ENCODE data around the gene ATG2A.

Gene ATG2A

GRCh38 chr11:64887757-64888405 is 29.1 kb downstream of the ATG2A start:
- Histone ChIP-seq H3K14ac (ENCODE audit: low read length) (peak overlapping the region; percentile 69), H3K4me2 (ENCODE audit: low read length) (peak overlapping the region; percentile 54), H3K4me3 (ENCODE audit: low read depth, low read length) (no peak overlapping the region), H3K4me1 (ENCODE audit: control insufficient read depth in 1 of 2, insufficient read depth in 2 of 2, low read length in 2 of 2) (peaks cover 7 to 9% of the 10 kb centered on the region in 2 experiments), H3K79me2 (ENCODE audit: control insufficient read depth, insufficient read depth, low read length, poor library complexity) (no peaks in the 10 kb centered on the region), H3K9me3 (ENCODE audit: insufficient read depth, low read depth, low read length) (no peaks in the 10 kb centered on the region), H3K23ac (ENCODE audit: low read length) (no peak overlapping the region), H4K12ac (ENCODE audit: low read depth, low read length) (peak overlapping the region; percentile 76), H3K18ac (ENCODE audit: low read length) (peak overlapping the region; percentile 45), H3K79me1 (ENCODE audit: low read length) (peaks cover 6% of the 10 kb centered on the region), H2BK5ac (ENCODE audit: low read depth, low read length, poor library complexity) (peak overlapping the region; percentile 24), H2BK120ac (ENCODE audit: insufficient read depth, low read length, poor library complexity) (peak overlapping the region; percentile 77), H3K27me3 (ENCODE audit: insufficient read depth, low read length) (no peaks in the 10 kb centered on the region), H2AK5ac (ENCODE audit: low read length) (no peak overlapping the region), H4K91ac (ENCODE audit: low read depth, low read length) (peak overlapping the region; percentile 60), H3K4ac (ENCODE audit: low read depth, low read length) (peak overlapping the region; percentile 22), H3K36me3 (ENCODE audit: control insufficient read depth in 1 of 2, insufficient read depth in 2 of 2, low read length in 2 of 2) (no peaks in the 10 kb centered on the region), H3K9ac (ENCODE audit: low read length) (no peak overlapping the region), H4K8ac (ENCODE audit: low read depth, low read length) (peak overlapping the region; percentile 90), H3K27ac (ENCODE audit: low read depth, low read length) (no peak overlapping the region), H2BK12ac (ENCODE audit: low read length) (peak overlapping the region; percentile 29), H2AFZ (ENCODE audit: insufficient read depth, low read length, poor library complexity) (peak overlapping the region; percentile 94)
- no CpG with 5 or more reads among the region's 34 CpGs for WGBS (ENCODE audit: extremely low coverage, insufficient coverage, insufficient read length)
- DNase-seq = peak; percentile 59 to 81

- Histone ChIP-seq H3K4me3 (ENCODE audit: low read depth, low read length) (no peak overlapping the region), H3K18ac (ENCODE audit: low read length) (no peak overlapping the region), H3K4me1 (ENCODE audit: control insufficient read depth in 1 of 2, insufficient read depth in 2 of 2, low read length in 2 of 2) (peaks cover 7 to 9% of the 10 kb centered on the region in 2 experiments), H3K9ac (ENCODE audit: low read length) (no peak overlapping the region), H3K4ac (ENCODE audit: low read depth, low read length) (no peak overlapping the region), H3K27me3 (ENCODE audit: insufficient read depth, low read length) (no peaks in the 10 kb centered on the region), H3K79me1 (ENCODE audit: low read length) (peaks cover 6% of the 10 kb centered on the region), H3K9me3 (ENCODE audit: insufficient read depth, low read depth, low read length) (no peaks in the 10 kb centered on the region), H2BK5ac (ENCODE audit: low read depth, low read length, poor library complexity) (no peak overlapping the region), H3K79me2 (ENCODE audit: control insufficient read depth, insufficient read depth, low read length, poor library complexity) (no peaks in the 10 kb centered on the region), H4K8ac (ENCODE audit: low read depth, low read length) (peak overlapping the region; percentile 90), H2AFZ (ENCODE audit: insufficient read depth, low read length, poor library complexity) (peak overlapping the region; percentile 88), H3K23ac (ENCODE audit: low read length) (no peak overlapping the region), H4K91ac (ENCODE audit: low read depth, low read length) (peak overlapping the region; percentile 60), H3K14ac (ENCODE audit: low read length) (no peak overlapping the region), H4K12ac (ENCODE audit: low read depth, low read length) (no peak overlapping the region), H3K4me2 (ENCODE audit: low read length) (peak overlapping the region; percentile 54), H3K36me3 (ENCODE audit: control insufficient read depth in 1 of 2, insufficient read depth in 2 of 2, low read length in 2 of 2) (no peaks in the 10 kb centered on the region), H2BK12ac (ENCODE audit: low read length) (no peak overlapping the region), H3K27ac (ENCODE audit: low read depth, low read length) (no peak overlapping the region), H2BK120ac (ENCODE audit: insufficient read depth, low read length, poor library complexity) (peak overlapping the region; percentile 77), H2AK5ac (ENCODE audit: low read length) (no peak overlapping the region)
- no CpG with 5 or more reads among the region's 8 CpGs for WGBS (ENCODE audit: extremely low coverage, insufficient coverage, insufficient read length)
- no peak for DNase-seq
Observed at GRCh38 chr11:64887234-64887756, 29.7 kb downstream of the ATG2A start.

GRCh38 chr11:64885367-64886286 is 31.4 kb downstream of the ATG2A start:
- Histone ChIP-seq H3K27ac (ENCODE audit: low read depth, low read length) (no peak overlapping the region), H3K14ac (ENCODE audit: low read length) (no peak overlapping the region), H3K18ac (ENCODE audit: low read length) (no peak overlapping the region), H2AFZ (ENCODE audit: insufficient read depth, low read length, poor library complexity) (no peak overlapping the region), H3K4me3 (ENCODE audit: low read depth, low read length) (no peak overlapping the region), H3K9me3 (ENCODE audit: insufficient read depth, low read depth, low read length) (no peaks in the 10 kb centered on the region), H3K36me3 (ENCODE audit: control insufficient read depth in 1 of 2, insufficient read depth in 2 of 2, low read length in 2 of 2) (no peaks in the 10 kb centered on the region), H4K12ac (ENCODE audit: low read depth, low read length) (no peak overlapping the region), H3K23ac (ENCODE audit: low read length) (no peak overlapping the region), H2BK5ac (ENCODE audit: low read depth, low read length, poor library complexity) (no peak overlapping the region), H4K91ac (ENCODE audit: low read depth, low read length) (no peak overlapping the region), H3K4ac (ENCODE audit: low read depth, low read length) (no peak overlapping the region), H3K9ac (ENCODE audit: low read length) (no peak overlapping the region), H4K8ac (ENCODE audit: low read depth, low read length) (no peak overlapping the region), H2BK120ac (ENCODE audit: insufficient read depth, low read length, poor library complexity) (no peak overlapping the region), H3K27me3 (ENCODE audit: insufficient read depth, low read length) (no peaks in the 10 kb centered on the region), H2BK12ac (ENCODE audit: low read length) (no peak overlapping the region), H3K4me2 (ENCODE audit: low read length) (no peak overlapping the region), H3K79me2 (ENCODE audit: control insufficient read depth, insufficient read depth, low read length, poor library complexity) (no peaks in the 10 kb centered on the region), H3K4me1 (ENCODE audit: control insufficient read depth in 1 of 2, insufficient read depth in 2 of 2, low read length in 2 of 2) (peaks cover 7 to 9% of the 10 kb centered on the region in 2 experiments), H3K79me1 (ENCODE audit: low read length) (peaks cover 6% of the 10 kb centered on the region), H2AK5ac (ENCODE audit: low read length) (no peak overlapping the region)
- peak; percentile 66 to 95 for DNase-seq
- WGBS (ENCODE audit: extremely low coverage, insufficient coverage, insufficient read length) = no CpG with 5 or more reads among the region's 15 CpGs

GRCh38 chr11:64884019-64884418 is 33.0 kb downstream of the ATG2A start:
- Histone ChIP-seq H2BK5ac (ENCODE audit: low read depth, low read length, poor library complexity) (no peak overlapping the region), H2BK12ac (ENCODE audit: low read length) (no peak overlapping the region), H2BK120ac (ENCODE audit: insufficient read depth, low read length, poor library complexity) (no peak overlapping the region), H3K9ac (ENCODE audit: low read length) (no peak overlapping the region), H3K4me2 (ENCODE audit: low read length) (no peak overlapping the region), H4K8ac (ENCODE audit: low read depth, low read length) (no peak overlapping the region), H3K18ac (ENCODE audit: low read length) (no peak overlapping the region), H3K4me3 (ENCODE audit: low read depth, low read length) (no peak overlapping the region), H3K79me2 (ENCODE audit: control insufficient read depth, insufficient read depth, low read length, poor library complexity) (peaks cover 1% of the 10 kb centered on the region), H3K4ac (ENCODE audit: low read depth, low read length) (no peak overlapping the region), H3K27me3 (ENCODE audit: insufficient read depth, low read length) (no peaks in the 10 kb centered on the region), H4K91ac (ENCODE audit: low read depth, low read length) (peak overlapping the region; percentile 1), H2AK5ac (ENCODE audit: low read length) (no peak overlapping the region), H4K12ac (ENCODE audit: low read depth, low read length) (no peak overlapping the region), H3K79me1 (ENCODE audit: low read length) (peaks cover 8% of the 10 kb centered on the region), H3K14ac (ENCODE audit: low read length) (no peak overlapping the region), H3K27ac (ENCODE audit: low read depth, low read length) (no peak overlapping the region), H2AFZ (ENCODE audit: insufficient read depth, low read length, poor library complexity) (no peak overlapping the region), H3K4me1 (ENCODE audit: control insufficient read depth in 1 of 2, insufficient read depth in 2 of 2, low read length in 2 of 2) (peaks cover 5 to 12% of the 10 kb centered on the region in 2 experiments), H3K9me3 (ENCODE audit: insufficient read depth, low read depth, low read length) (no peaks in the 10 kb centered on the region), H3K23ac (ENCODE audit: low read length) (no peak overlapping the region), H3K36me3 (ENCODE audit: control insufficient read depth in 1 of 2, insufficient read depth in 2 of 2, low read length in 2 of 2) (no peaks in the 10 kb centered on the region)
- WGBS (ENCODE audit: extremely low coverage, insufficient coverage, insufficient read length) = no CpG with 5 or more reads among the region's 8 CpGs
- no peak for DNase-seq
